DMS53 treated with DMSO at 0.1 percent for 48 hours (cell line): Measurements from ENCODE around the gene HAUS2.
"Not testable (repeated sequence)": the region's sequence is repeated elsewhere in the genome, so short reads cannot be mapped to it uniquely, and the experiment has no call there.

Experiments
- DNase-seq: peaks from one replicate; lab custom pipeline; 2025; ENCODE audit not compliant: unreplicated experiment; lab: John Stamatoyannopoulos, UW

HAUS2 gene

GRCh38 chr15:42548249-42549031 lies at the start of gene HAUS2, which contains the start of gene LRRC57:
HAUS2 (plus strand) TSS chr15:42548838; CDS start chr15:42548873, 35 bp downstream.
LRRC57 (minus strand) TSS chr15:42548793; CDS start chr15:42548434, 359 bp downstream.
- DNase-seq = peak; percentile 52

DNA sequence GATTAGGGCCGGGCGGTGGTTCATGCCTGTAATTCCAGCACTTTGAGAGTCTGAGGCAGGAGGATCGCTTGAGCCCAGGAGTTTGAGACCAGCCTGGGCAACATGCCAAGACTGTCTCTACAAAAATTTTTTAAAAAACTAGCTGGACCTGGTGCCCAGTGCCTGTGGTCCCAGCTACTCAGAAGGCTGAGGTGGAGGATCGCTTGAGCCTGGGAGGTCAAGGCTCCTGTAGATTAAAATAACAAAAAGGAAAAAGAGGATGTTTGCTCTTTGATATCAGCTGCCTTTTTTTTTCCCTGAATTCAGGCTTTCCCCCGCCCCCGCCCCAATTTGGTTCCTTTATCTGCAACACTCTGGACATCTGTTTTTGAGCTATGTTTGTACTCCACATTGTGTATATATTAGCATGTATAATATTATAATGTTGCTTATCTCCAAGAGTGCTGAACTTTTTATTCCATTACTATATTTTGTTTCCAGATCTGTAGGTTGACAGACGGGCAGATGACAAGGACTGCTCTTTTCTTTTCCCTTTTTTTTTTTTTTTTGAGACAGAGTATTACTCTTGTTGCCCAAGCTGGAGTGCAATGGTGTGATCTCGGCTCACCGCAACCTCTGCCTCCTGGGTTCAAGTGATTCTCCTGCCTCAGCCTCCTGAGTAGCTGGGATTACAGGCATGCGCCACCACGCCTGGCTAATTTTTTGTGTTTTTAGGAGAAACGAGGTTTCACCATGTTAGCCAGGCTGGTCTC lies 48.6 kb upstream of the HAUS2 start:
- no peak for DNase-seq

DNA sequence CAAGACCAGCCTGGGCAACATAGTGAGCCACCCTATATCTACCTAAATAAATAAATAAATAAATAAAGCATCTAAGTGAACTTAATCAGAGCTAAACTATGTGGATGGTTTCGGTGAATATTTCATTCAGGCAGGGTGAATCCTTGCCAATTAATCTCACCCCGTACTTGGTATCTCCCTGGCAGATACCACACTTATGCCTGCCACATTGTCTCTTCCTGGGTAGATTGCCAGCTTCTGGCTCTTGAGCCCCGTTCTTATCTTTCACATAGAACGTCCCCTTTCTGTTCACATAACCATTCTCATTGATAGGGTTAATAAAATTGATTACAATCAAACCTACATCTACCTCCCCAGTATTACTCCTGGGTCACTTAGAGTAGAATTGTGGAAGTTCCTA lies 46.2 kb upstream of the HAUS2 start:
- no peak for DNase-seq

DNA sequence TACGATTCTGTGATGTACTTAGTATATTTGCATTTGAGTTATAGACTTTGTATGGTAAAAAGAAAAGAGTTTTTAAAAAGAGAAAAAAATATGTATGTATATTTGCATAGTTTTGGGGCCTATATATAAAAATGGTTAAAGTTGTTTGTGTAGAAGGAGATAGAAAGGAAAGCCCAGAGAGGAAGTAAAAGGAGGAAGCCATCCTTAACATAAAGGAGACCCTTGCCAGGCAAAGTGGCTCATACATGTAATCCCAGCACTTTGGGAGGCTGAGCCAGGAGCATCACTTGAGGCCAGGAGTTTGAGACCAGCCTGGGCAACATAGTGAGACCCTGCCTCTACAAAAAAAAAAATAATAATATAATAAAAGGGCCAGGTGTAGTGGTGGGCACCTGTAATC lies 44.8 kb upstream of the HAUS2 start:
- DNase-seq = no peak

DNA sequence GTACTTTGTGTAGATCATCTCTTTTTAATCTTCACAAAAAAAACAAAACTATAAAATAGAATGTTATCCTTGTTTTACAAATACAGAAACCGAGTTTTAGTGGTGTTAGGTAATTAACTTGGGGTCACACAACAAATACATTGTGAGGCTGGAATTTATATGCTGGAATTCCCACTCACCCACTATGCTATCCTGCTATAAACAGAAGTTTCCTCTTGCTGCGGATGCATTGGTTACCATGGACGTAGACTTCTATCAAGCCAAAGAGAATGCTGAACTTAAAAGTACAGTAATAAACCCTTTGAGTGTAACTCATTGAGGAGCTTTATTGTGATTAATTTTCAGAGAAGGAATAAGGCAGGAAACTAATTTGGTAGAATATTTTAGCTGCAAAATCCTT lies 44.0 kb upstream of the HAUS2 start:
- no peak for DNase-seq

DNA sequence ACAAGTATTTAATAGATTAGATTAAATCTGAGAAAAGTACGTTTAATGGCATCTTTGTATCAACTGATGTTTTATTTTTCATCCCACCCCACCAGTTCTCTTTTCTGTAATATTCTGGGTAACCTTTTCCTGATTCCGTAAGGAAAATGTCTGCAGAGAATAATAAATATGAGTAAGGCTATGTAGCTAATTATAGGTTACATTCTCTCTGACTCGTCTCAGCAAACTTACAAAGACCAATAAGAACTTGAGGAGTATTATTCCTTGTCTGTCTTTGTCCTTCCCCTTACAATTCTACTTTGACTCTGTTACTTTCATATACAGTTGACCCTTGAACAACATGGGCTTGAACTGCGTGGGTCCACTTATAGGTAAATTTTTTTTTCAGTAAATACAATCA lies 41.1 kb upstream of the HAUS2 start:
- DNase-seq = no peak

GRCh38 chr15:42508263-42508690 lies 40.4 kb upstream of the HAUS2 start:
- DNase-seq = no peak

- no peak for DNase-seq
Observed at GRCh38 chr15:42510258-42511006, 38.2 kb upstream of the HAUS2 start.

DNA sequence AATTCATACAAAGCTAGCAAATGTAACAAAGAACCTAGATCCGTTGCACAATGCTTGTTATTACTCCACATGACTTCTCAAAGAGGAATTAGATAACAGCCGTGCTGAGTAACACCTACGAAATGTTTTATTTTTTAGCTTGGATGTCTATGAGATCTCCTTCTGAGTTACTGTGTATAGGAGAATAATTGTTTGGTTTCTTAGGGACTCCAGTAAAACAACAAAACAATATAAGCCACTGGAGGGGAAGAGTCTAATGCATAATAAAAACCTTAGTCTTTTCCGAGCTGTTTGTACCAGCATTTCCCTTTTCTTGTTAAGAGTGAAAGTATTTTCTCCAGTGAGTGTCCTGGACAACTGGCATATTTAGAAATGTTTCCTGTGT lies 37.6 kb upstream of the HAUS2 start:
- DNase-seq = no peak

- no peak for DNase-seq
Observed at GRCh38 chr15:42523331-42523730, 25.3 kb upstream of the HAUS2 start.

- no peak for DNase-seq
Observed at GRCh38 chr15:42528970-42529369, 19.7 kb upstream of the HAUS2 start.

DNA sequence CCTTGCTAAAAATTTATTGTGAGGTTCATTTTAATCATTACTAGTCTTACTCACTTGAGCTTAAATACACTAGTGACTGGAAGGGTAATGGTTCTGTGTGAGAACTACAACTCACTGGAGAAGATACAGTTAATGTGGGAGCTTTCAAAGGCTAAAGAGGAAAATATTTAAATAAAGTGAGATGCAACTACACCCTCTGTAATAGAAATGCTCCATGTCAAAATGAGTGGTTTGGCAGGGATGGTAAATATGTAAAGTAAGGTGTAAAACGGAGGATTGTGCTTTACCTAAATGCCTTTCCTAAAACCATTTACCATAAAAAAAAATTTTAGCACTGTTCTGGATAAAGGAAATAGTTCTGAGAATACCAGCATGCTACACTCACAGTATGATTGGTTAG lies 15.4 kb upstream of the HAUS2 start:
- DNase-seq = no peak

DNA sequence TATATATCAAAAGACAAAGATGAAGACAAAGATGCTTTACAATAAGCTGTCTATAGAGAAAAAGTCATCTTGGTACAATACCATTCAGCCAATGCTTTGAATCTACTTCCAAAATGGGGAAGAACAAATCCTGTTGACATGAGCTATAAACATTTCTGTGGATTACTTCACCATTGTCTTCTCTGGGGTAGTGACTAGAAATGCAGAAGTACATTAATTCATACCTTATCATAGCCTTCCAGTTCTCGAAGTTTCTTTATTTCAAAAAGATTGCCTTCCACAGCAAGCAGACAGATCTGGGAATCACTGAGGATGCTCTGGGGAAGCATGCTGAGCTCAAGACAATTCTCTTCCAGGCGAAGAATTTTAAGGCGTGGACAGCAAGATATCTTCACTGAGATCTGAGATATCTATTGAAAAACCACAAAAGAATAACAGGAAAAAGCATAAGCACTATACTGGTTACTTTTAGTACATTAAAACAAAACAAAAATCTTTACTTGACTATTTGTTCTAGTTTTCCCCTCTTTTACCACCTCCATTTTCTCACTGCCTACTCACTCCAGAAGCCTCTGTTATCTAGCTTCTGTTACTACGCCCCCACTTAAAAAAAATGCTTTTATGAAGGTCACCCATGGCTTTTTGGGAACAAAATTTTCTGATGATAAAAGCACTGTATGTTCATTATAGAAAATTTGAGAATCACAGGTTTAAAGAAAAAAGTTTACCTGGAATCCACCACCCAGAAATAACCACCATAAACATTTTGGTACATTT lies 3.6 kb upstream of the HAUS2 start:
- no peak for DNase-seq

DNA sequence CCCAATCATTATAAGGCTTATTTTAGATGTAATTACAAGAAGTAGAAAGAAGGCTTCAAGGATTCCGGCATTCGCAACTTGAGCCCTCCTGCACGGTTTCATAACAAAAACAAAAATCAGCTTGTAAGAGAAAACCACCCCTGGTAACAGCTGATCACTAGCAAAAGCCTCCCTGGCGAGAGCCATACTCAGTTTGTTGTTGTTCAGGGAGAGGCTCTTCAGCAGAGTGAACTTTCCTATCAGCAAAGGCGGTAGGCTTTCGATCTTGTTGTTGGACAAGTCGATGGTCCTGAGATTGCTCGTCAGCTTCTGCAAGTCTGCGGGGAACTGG lies 755 bp upstream of the HAUS2 start:
- DNase-seq = no peak

- DNase-seq = peak; percentile 24
Observed at GRCh38 chr15:42549032-42549491, 424 bp downstream of the HAUS2 start.

- no peak for DNase-seq
Observed at GRCh38 chr15:42549741-42550392, 1.2 kb downstream of the HAUS2 start.

DNA sequence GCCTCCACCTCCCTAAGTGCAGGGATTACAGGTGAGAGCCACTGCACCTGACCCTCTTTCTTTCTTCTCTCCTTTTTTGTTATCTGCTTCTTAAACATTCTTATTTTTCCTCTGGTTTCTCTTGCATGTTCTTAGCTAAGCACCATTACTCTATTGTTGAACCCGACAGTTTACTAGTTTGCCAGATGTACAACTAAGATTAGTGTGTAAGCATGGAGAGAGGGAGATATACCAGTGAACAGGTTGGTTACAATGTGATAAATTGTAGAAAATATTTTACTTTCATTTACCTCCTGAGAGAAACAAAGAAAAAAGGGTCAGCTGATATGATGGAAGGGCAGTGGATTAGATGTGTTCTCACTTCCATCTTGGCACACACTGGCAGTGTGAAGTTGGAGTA lies 4.9 kb downstream of the HAUS2 start:
- DNase-seq = no peak

DNA sequence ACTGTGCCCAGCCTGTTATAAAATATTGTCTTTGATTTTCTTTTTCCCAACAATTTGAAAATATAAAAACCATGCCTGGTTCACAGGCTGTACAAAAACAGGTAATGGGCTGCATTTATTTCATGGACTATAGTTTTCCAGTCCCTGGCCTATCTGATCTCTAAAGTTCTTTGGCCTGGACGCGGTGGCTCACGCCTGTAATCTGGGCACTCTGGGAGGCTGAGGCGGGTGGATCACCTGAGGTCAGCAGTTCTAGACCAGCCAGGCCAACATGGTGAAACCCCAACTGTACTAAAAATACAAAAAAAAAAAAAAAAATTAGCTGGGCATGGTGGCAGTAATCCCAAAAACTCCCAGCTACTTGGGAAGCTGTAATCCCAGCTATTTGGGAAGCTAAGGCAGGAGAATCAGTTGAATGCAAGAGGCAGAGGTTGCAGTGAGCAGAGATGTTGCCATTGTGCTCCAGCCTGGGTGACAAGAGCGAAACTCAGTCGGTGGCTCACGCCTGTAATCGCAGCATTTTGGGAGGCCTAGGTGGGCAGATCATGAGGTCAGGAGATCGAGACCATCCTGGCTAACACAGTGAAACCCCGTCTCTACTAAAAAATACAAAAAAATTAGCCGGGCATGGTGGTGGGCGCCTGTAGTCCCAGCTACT lies 8.0 kb downstream of the HAUS2 start:
- DNase-seq = not testable (repeated sequence)

- DNase-seq = no peak
Observed at GRCh38 chr15:42558739-42559138, 10.1 kb downstream of the HAUS2 start.
